GM12878 (cell line): ENCODE measurements around the gene TASL.

Experiments used
- CTCF ChIP-seq, 3 experiments: IDR thresholded peaks in 2 of 3; conservative IDR thresholded peaks in 1 of 3; 2 replicates each; pipeline ENCODE4 v1.5.1; 2011; ENCODE audit warnings: low read depth in 3 of 3, low read length in 3 of 3, mild to moderate bottlenecking in 3 of 3, control low read depth in 2 of 3, moderate library complexity in 2 of 3, inconsistent platforms in 1 of 3, mixed read lengths in 1 of 3; ENCODE audit not compliant: control insufficient read depth in 2 of 3, insufficient read depth in 1 of 3; ENCODE audit errors: extremely low read depth in 1 of 3
- EZH2 ChIP-seq: IDR thresholded peaks from 2 replicates; pipeline ENCODE4 v1.6.1; 2012; ENCODE audit warnings: low read depth, mild to moderate bottlenecking, control low read depth, inconsistent platforms, low read length, borderline replicate concordance; ENCODE audit not compliant: control insufficient read depth
- RELA ChIP-seq: fragments of 450-650 bp; IDR thresholded peaks from 2 replicates; pipeline ENCODE4 v1.8.0; 2014; ENCODE audit warnings: borderline replicate concordance; ENCODE audit not compliant: partially characterized antibody
- SIX5 ChIP-seq: IDR thresholded peaks from 2 replicates; pipeline ENCODE4 v1.6.1; 2011; ENCODE audit warnings: mild to moderate bottlenecking, low read depth, low read length, moderate library complexity; ENCODE audit not compliant: severe bottlenecking
- SUZ12 ChIP-seq: fragments of 200-600 bp; sonication (generic); IDR thresholded peaks from one replicate; pipeline ENCODE4 v1.6.1; 2018; ENCODE audit warnings: antibody characterized with exemption, mild to moderate bottlenecking; ENCODE audit not compliant: unreplicated experiment
- TCF7 ChIP-seq: IDR thresholded peaks from 2 replicates; pipeline ENCODE4 v1.6.1; 2014; ENCODE audit warnings: antibody characterized with exemption, borderline replicate concordance
- YY1 ChIP-seq: IDR thresholded peaks from 2 replicates; pipeline ENCODE4 v1.6.1; 2011; ENCODE audit warnings: low read depth, mild to moderate bottlenecking, low read length
- ZSCAN29 ChIP-seq: fragments of 450-650 bp; IDR thresholded peaks from 2 replicates; pipeline ENCODE4 v1.6.1; 2017; ENCODE audit warnings: mild to moderate bottlenecking, moderate library complexity
- TF ChIP-seq, protein P1 (sequence below): IDR thresholded peaks from 2 replicates; pipeline ENCODE4 v1.6.1; 2011; ENCODE audit warnings: low read depth, low read length, improper control_type of control experiment, borderline replicate concordance

DNA sequence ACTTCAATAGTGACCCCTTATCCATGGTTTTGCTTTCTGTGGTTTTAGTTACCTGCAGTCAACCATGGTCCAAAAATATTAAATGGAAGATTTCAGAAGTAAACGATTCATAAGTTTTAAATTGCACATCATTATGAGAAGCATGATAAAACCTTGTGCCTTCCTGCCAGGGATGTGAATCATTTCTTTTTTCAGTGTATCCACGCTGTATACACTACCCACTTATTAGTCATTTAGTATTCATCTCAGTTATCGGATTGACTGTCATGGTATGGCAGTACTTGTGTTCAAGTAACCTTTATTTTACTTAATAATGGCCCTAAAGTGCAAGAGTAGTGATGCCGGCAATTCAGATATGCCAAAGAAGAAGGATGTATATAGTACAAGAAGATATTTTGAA lies 37.7 kb upstream of the TASL start:
- TF ChIP-seq CTCF (IDR thresholded peaks at IDR 0.05 in 2 of 3, conservative IDR thresholded peaks at IDR 0.05 in 1 of 3; ENCODE audit: control insufficient read depth in 2 of 3, extremely low read depth in 1 of 3, insufficient read depth in 1 of 3, low read depth in 3 of 3, low read length in 3 of 3), result no peak
- no peak for TF ChIP-seq EZH2
- TF ChIP-seq RELA, result no peak
- no peak for TF ChIP-seq SIX5
- TF ChIP-seq, protein P1, sequence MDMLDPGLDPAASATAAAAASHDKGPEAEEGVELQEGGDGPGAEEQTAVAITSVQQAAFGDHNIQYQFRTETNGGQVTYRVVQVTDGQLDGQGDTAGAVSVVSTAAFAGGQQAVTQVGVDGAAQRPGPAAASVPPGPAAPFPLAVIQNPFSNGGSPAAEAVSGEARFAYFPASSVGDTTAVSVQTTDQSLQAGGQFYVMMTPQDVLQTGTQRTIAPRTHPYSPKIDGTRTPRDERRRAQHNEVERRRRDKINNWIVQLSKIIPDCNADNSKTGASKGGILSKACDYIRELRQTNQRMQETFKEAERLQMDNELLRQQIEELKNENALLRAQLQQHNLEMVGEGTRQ, result no peak
- no peak for TF ChIP-seq ZSCAN29
- TF ChIP-seq YY1, result no peak
- no peak for TF ChIP-seq TCF7
- no peak for TF ChIP-seq SUZ12
